A673 (cell line): Measurements from ENCODE around the gene NECTIN4. TPM values are rescaled to one million over a fixed set of nuclear protein-coding genes. Genes with fewer than 3 reads are reported as not detected.

Source experiments
- BruUV-seq: library from RNA; stranded (reverse); fragments of 400-500 nt; replicated peaks from 2 replicates; lab custom pipeline; 2021; lab: Mats Ljungman, UMichigan
- CTCF ChIA-PET: fragments of 300-600 bp; sonication (Branson Sonifier 250); formaldehyde crosslinking; loops from one replicate; lab custom pipeline; 2022; ENCODE audit warnings: antibody characterized with exemption; lab: Charles Lee
- POLR2A ChIA-PET: fragments of 300-600 bp; sonication (Branson Sonifier 250); formaldehyde crosslinking; loops from one replicate; lab custom pipeline; 2022; ENCODE audit warnings: antibody characterized with exemption; ENCODE audit not compliant: low non-redundant PET; lab: Charles Lee
- DNase-seq: peaks from one replicate; pipeline ENCODE4 v3.0.0-alpha.2; 2015; ENCODE audit warnings: low spot score
- H3K27ac ChIP-seq: fragments of 200-600 bp; sonication (generic); 2 replicates; pipeline ENCODE4 v1.5.1; 2016; ENCODE audit warnings: mixed run types, low read depth, mild to moderate bottlenecking, mixed read lengths, antibody characterized with exemption, low read length; ENCODE audit not compliant: poor library complexity, severe bottlenecking
- H3K27me3 ChIP-seq: fragments of 200-600 bp; sonication (generic); replicated peaks from 2 replicates; pipeline ENCODE4 v1.6.1; 2017; ENCODE audit warnings: mixed run types, low read depth, mild to moderate bottlenecking, mixed read lengths, antibody characterized with exemption, low read length; ENCODE audit not compliant: insufficient read depth, poor library complexity
- H3K36me3 ChIP-seq: fragments of 200-600 bp; sonication (generic); 2 replicates; pipeline ENCODE4 v1.6.1; 2016; ENCODE audit warnings: mixed run types, mild to moderate bottlenecking, mixed read lengths, antibody characterized with exemption, low read length; ENCODE audit not compliant: insufficient read depth, poor library complexity, severe bottlenecking
- H3K4me1 ChIP-seq: fragments of 200-600 bp; sonication (generic); 2 replicates; pipeline ENCODE4 v1.6.1; 2017; ENCODE audit warnings: mixed run types, mild to moderate bottlenecking, mixed read lengths, antibody characterized with exemption, low read length; ENCODE audit not compliant: insufficient read depth, poor library complexity, severe bottlenecking
- H3K4me3 ChIP-seq: fragments of 200-600 bp; sonication (generic); 2 replicates; pipeline ENCODE4 v1.5.1; 2016; ENCODE audit warnings: low read depth, mixed run types, mild to moderate bottlenecking, mixed read lengths, low read length; ENCODE audit not compliant: poor library complexity, severe bottlenecking
- H3K9me3 ChIP-seq: fragments of 200-600 bp; sonication (generic); 2 replicates; pipeline ENCODE4 v1.6.1; 2016; ENCODE audit warnings: mixed run types, low read depth, mild to moderate bottlenecking, mixed read lengths, antibody characterized with exemption, low read length; ENCODE audit not compliant: poor library complexity, severe bottlenecking
- CTCF ChIP-seq: fragments of 300-800, 200-600 bp; sonication (generic); conservative IDR thresholded peaks from 2 replicates; pipeline ENCODE4 v1.5.1; 2017; ENCODE audit warnings: low read depth, mild to moderate bottlenecking, antibody characterized with exemption, low read length, moderate library complexity, mixed read lengths
- EZH2 ChIP-seq: fragments of 200-600 bp; sonication (generic); IDR thresholded peaks from 2 replicates; pipeline ENCODE4 v1.6.1; 2017; ENCODE audit warnings: borderline replicate concordance, low read depth, mild to moderate bottlenecking, mixed read lengths, antibody characterized with exemption, low read length; ENCODE audit not compliant: poor library complexity, severe bottlenecking
- intact Hi-C: fragments of 100-400 bp; cut with micrococcal nuclease; formaldehyde crosslinking; loops from one replicate; pipeline ENCODE4 v1.10.0; 2022; ENCODE audit not compliant: unreplicated experiment
- total RNA-seq: library from RNA; stranded (reverse); gene quantifications from 2 replicates; pipeline ENCODE4 v1.2.3, GENCODE V29; 2021

NECTIN4 gene
- total RNA-seq, 1 experiment from 2014 or later: not detected

- H3K9me3 ChIP-seq: no peaks in the 10 kb centered on the region
- no peaks in the 10 kb centered on the region for H3K36me3 ChIP-seq
- CTCF ChIA-PET: no interaction called here
- peaks cover 3% of the 10 kb centered on the region for H3K27me3 ChIP-seq
- BruUV-seq: no TSS peak
- H3K4me1 ChIP-seq: no peaks in the 10 kb centered on the region
- intact Hi-C loops: loop anchor here (5.0 to 10.0 kb wide), 2 partner anchors 47 to 370 kb away; partner anchors contain the start of gene USF1
- TF ChIP-seq CTCF (no peak), EZH2 (no peak)
- no peak overlapping the region for H3K27ac ChIP-seq
- no peak for DNase-seq
- no peak overlapping the region for H3K4me3 ChIP-seq
- POLR2A ChIA-PET: no interaction called here
Measured at GRCh38 chr1:161094481-161094880, 5.1 kb upstream of the NECTIN4 start.

- H3K27ac ChIP-seq: no peak overlapping the region
- H3K36me3 ChIP-seq: no peaks in the 10 kb centered on the region
- POLR2A ChIA-PET: no interaction called here
- no peaks in the 10 kb centered on the region for H3K4me1 ChIP-seq
- intact Hi-C loops: loop anchor here (5.0 to 10.0 kb wide), 2 partner anchors 45 to 368 kb away; partner anchors contain the start of gene USF1
- peaks cover 3% of the 10 kb centered on the region for H3K27me3 ChIP-seq
- CTCF ChIA-PET: no interaction called here
- no TSS peak for BruUV-seq
- TF ChIP-seq CTCF: no peak
- no peak for TF ChIP-seq EZH2
- DNase-seq: no peak
- no peaks in the 10 kb centered on the region for H3K9me3 ChIP-seq
- no peak overlapping the region for H3K4me3 ChIP-seq
Measured at GRCh38 chr1:161092621-161093028, 3.3 kb upstream of the NECTIN4 start.

GRCh38 chr1:161091796-161092507, 2.6 kb upstream of the NECTIN4 start:
- H3K36me3 ChIP-seq: no peaks in the 10 kb centered on the region
- no peak for DNase-seq
- H3K27ac ChIP-seq: no peak overlapping the region
- CTCF ChIA-PET: no interaction called here
- H3K4me1 ChIP-seq: no peaks in the 10 kb centered on the region
- H3K27me3 ChIP-seq: peaks cover 3% of the 10 kb centered on the region
- H3K4me3 ChIP-seq: no peak overlapping the region
- POLR2A ChIA-PET: no interaction called here
- no peaks in the 10 kb centered on the region for H3K9me3 ChIP-seq
- TF ChIP-seq EZH2 (no peak), CTCF (no peak)
- BruUV-seq: no TSS peak
- intact Hi-C loops: loop anchor here (5.0 to 10.0 kb wide), 2 partner anchors 45 to 367 kb away; partner anchors contain the start of gene USF1
